Panc1 (cell line): ENCODE measurements around the gene FAM107B. TPM values are rescaled to one million over a fixed set of nuclear protein-coding genes. Genes with fewer than 3 reads are reported as not detected.

Experiments
- ATAC-seq: fragments of 200-7000 bp; cut with Tn5 transposase; 2 replicates; pipeline ENCODE4 v1.9.1; 2020; ENCODE audit warnings: mild to moderate bottlenecking, moderate library complexity
- BruUV-seq: library from RNA; stranded (reverse); fragments of 400-500 nt; replicated peaks from 2 replicates; lab custom pipeline; 2021; lab: Mats Ljungman, UMichigan
- CTCF ChIA-PET: fragments of 300-600 bp; sonication (Branson Sonifier 250); formaldehyde crosslinking; loops from one replicate; lab custom pipeline; 2022; ENCODE audit warnings: antibody characterized with exemption; lab: Charles Lee
- POLR2A ChIA-PET: fragments of 300-600 bp; sonication (Branson Sonifier 250); formaldehyde crosslinking; loops from one replicate; lab custom pipeline; 2022; ENCODE audit warnings: antibody characterized with exemption; lab: Charles Lee
- DNase-seq: peaks from one replicate; pipeline ENCODE4 v3.0.0-alpha.2; 2010; ENCODE audit warnings: low read depth, low spot score
- H3K27ac ChIP-seq: 2 replicates; pipeline ENCODE4 v1.5.1; 2011; ENCODE audit warnings: mild to moderate bottlenecking, low read length, inconsistent platforms
- H3K27me3 ChIP-seq: fragments of 200-500 bp; sonication (Bioruptor generic); 2 replicates; pipeline ENCODE4 v1.6.0; 2014; ENCODE audit warnings: low read length, inconsistent platforms; ENCODE audit not compliant: control insufficient read depth, insufficient read depth
- H3K36me3 ChIP-seq: fragments of 200-500 bp; sonication (Bioruptor generic); 2 replicates; pipeline ENCODE4 v1.5.1; 2014; ENCODE audit warnings: inconsistent platforms, mild to moderate bottlenecking, low read length, moderate library complexity; ENCODE audit not compliant: control insufficient read depth, insufficient read depth
- H3K4me1 ChIP-seq: 2 replicates; pipeline ENCODE4 v1.5.1; 2011; ENCODE audit warnings: inconsistent platforms, mild to moderate bottlenecking, low read length, moderate library complexity; ENCODE audit not compliant: control insufficient read depth, insufficient read depth
- H3K4me3 ChIP-seq, 2 experiments: 2 replicates each; pipeline ENCODE4 v1.5.1; 2011 to 2012; ENCODE audit warnings: low read depth in 2 of 2, low read length in 2 of 2, mild to moderate bottlenecking in 2 of 2, inconsistent platforms in 1 of 2, moderate library complexity in 1 of 2
- H3K9me3 ChIP-seq: fragments of 200-500 bp; sonication (Bioruptor generic); 2 replicates; pipeline ENCODE4 v1.5.1; 2014; ENCODE audit warnings: low read depth, mild to moderate bottlenecking, inconsistent platforms, low read length, moderate library complexity; ENCODE audit not compliant: control insufficient read depth, insufficient read depth
- POLR2AphosphoS5 ChIP-seq: IDR thresholded peaks from 2 replicates; pipeline ENCODE4 v1.6.1; 2012; ENCODE audit warnings: mild to moderate bottlenecking, low read depth, low read length, moderate library complexity
- REST ChIP-seq, 2 experiments: IDR thresholded peaks; 2 replicates each; pipeline ENCODE4 v1.6.1; 2011 to 2012; ENCODE audit warnings: low read depth in 2 of 2, control low read depth in 1 of 2, low read length in 1 of 2, mild to moderate bottlenecking in 1 of 2, moderate library complexity in 1 of 2; ENCODE audit not compliant: insufficient read depth in 1 of 2
- SIN3A ChIP-seq: IDR thresholded peaks from 2 replicates; pipeline ENCODE4 v1.6.1; 2012; ENCODE audit warnings: low read depth, mild to moderate bottlenecking, low read length, moderate library complexity, borderline replicate concordance; ENCODE audit not compliant: insufficient read depth
- TCF7L2 ChIP-seq: IDR thresholded peaks from 2 replicates; pipeline ENCODE4 v1.6.1; 2011; ENCODE audit warnings: mild to moderate bottlenecking, low read depth, low read length, inconsistent platforms
- in situ Hi-C: cut with HindIII; loops from 2 replicates; pipeline ENCODE4 v1.10.0; 2016; ENCODE audit warnings: low sequenced_read_pairs, low pct_unique_long_range_greater_than_20kb
- intact Hi-C: fragments of 100-400 bp; cut with micrococcal nuclease; formaldehyde crosslinking; loops from one replicate; pipeline ENCODE4 v1.10.0; 2022; ENCODE audit not compliant: unreplicated experiment
- total RNA-seq: library from RNA; stranded (reverse); gene quantifications from one replicate; pipeline ENCODE4 v1.2.1, GENCODE V29; 2021; ENCODE audit not compliant: unreplicated experiment
- TF ChIP-seq, protein P1 (sequence below): fragments of 450-650 bp; IDR thresholded peaks from 2 replicates; pipeline ENCODE4 v1.5.1; 2017; ENCODE audit warnings: mild to moderate bottlenecking

Gene FAM107B
- total RNA-seq, 1 experiment from 2014 or later = 13.4 TPM

GRCh38 chr10:14707481-14707880 is 67.2 kb downstream of the FAM107B start:
- POLR2A ChIA-PET = no interaction called here
- TF ChIP-seq TCF7L2 (no peak), POLR2AphosphoS5 (no peak), SIN3A (no peak), REST (IDR thresholded peaks at IDR 0.05; ENCODE audit: insufficient read depth in 1 of 2, low read depth in 2 of 2, low read length in 1 of 2) (no peak)
- TF ChIP-seq, protein P1, sequence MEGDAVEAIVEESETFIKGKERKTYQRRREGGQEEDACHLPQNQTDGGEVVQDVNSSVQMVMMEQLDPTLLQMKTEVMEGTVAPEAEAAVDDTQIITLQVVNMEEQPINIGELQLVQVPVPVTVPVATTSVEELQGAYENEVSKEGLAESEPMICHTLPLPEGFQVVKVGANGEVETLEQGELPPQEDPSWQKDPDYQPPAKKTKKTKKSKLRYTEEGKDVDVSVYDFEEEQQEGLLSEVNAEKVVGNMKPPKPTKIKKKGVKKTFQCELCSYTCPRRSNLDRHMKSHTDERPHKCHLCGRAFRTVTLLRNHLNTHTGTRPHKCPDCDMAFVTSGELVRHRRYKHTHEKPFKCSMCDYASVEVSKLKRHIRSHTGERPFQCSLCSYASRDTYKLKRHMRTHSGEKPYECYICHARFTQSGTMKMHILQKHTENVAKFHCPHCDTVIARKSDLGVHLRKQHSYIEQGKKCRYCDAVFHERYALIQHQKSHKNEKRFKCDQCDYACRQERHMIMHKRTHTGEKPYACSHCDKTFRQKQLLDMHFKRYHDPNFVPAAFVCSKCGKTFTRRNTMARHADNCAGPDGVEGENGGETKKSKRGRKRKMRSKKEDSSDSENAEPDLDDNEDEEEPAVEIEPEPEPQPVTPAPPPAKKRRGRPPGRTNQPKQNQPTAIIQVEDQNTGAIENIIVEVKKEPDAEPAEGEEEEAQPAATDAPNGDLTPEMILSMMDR = no peak
- Histone ChIP-seq H3K4me1 (no peaks in the 10 kb centered on the region), H3K27me3 (no peaks in the 10 kb centered on the region; the same call in 1 of the 2 replicates), H3K36me3 (no peaks in the 10 kb centered on the region), H3K27ac (no peak overlapping the region), H3K4me3 (no peak overlapping the region), H3K9me3 (no peaks in the 10 kb centered on the region)
- in situ Hi-C loops = no loop called here
- ATAC-seq = no peak
- intact Hi-C loops = no loop called here
- no TSS peak for BruUV-seq
- DNase-seq = no peak
- CTCF ChIA-PET = no interaction called here

- no peak for ATAC-seq
- Histone ChIP-seq H3K4me3 (no peak overlapping the region), H3K36me3 (no peaks in the 10 kb centered on the region), H3K9me3 (no peaks in the 10 kb centered on the region), H3K4me1 (no peaks in the 10 kb centered on the region), H3K27ac (no peak overlapping the region), H3K27me3 (no peaks in the 10 kb centered on the region; the same call in 1 of the 2 replicates)
- DNase-seq = no peak
- POLR2A ChIA-PET = no interaction called here
- TF ChIP-seq REST (IDR thresholded peaks at IDR 0.05; ENCODE audit: insufficient read depth in 1 of 2, low read depth in 2 of 2, low read length in 1 of 2) = no peak
- CTCF ChIA-PET = no interaction called here
- in situ Hi-C loops = no loop called here
- no TSS peak for BruUV-seq
- intact Hi-C loops = no loop called here
These were observed 69.0 kb downstream of the FAM107B start for GRCh38 chr10:14705548-14706230.
